IMR-90 (cell line): ENCODE results near the gene PPP2R5B. TPM values are rescaled to one million over a fixed set of nuclear protein-coding genes. Genes with fewer than 3 reads are reported as not detected.

Experiments used
- ATAC-seq: fragments of 200-7000 bp; cut with Tn5 transposase; 2 replicates; pipeline ENCODE4 v1.9.1; 2020; ENCODE audit warnings: low read depth, mild to moderate bottlenecking, moderate library complexity
- BruUV-seq: library from RNA; stranded (reverse); fragments of 400-500 nt; replicated peaks from 2 replicates; lab custom pipeline; 2021; lab: Mats Ljungman, UMichigan
- CTCF ChIA-PET: fragments of 300-600 bp; formaldehyde crosslinking; extraction: SDS; loops from one replicate; lab custom pipeline; 2021; ENCODE audit warnings: antibody characterized with exemption; lab: Yijun Ruan, JAX
- POLR2A ChIA-PET: fragments of 300-600 bp; sonication (Branson Sonifier 250); formaldehyde crosslinking; loops from one replicate; lab custom pipeline; 2022; ENCODE audit warnings: antibody characterized with exemption; ENCODE audit not compliant: unreplicated experiment; lab: Charles Lee
- DNase-seq: peaks from one replicate; pipeline ENCODE4 v3.0.0; 2013
- H2AFZ ChIP-seq: replicated peaks from 2 replicates; pipeline ENCODE3; 2013; ENCODE audit warnings: low read length, mild to moderate bottlenecking; ENCODE audit not compliant: poor library complexity
- H2AK5ac ChIP-seq: 2 replicates; pipeline ENCODE4 v1.6.1; 2013; ENCODE audit warnings: low read depth, low read length, inconsistent platforms
- H2AK9ac ChIP-seq: replicated peaks from 2 replicates; pipeline ENCODE3; 2013; ENCODE audit warnings: mild to moderate bottlenecking, low read depth, low read length, moderate library complexity; ENCODE audit not compliant: poor library complexity
- H2BK120ac ChIP-seq: 2 replicates; pipeline ENCODE4 v1.6.1; 2013; ENCODE audit warnings: low read depth, low read length, inconsistent platforms
- H2BK15ac ChIP-seq: 3 replicates; pipeline ENCODE4 v1.6.1; 2013; ENCODE audit warnings: low read depth, low read length, inconsistent platforms
- H2BK20ac ChIP-seq: 2 replicates; pipeline ENCODE4 v1.6.1; 2013; ENCODE audit warnings: low read depth, mild to moderate bottlenecking, inconsistent platforms, low read length, moderate library complexity
- H2BK5ac ChIP-seq: 2 replicates; pipeline ENCODE4 v1.6.1; 2013; ENCODE audit warnings: mild to moderate bottlenecking, low read depth, low read length, inconsistent platforms; ENCODE audit not compliant: poor library complexity, severe bottlenecking
- H3K14ac ChIP-seq: replicated peaks from 2 replicates; pipeline ENCODE4 v1.6.1; 2013; ENCODE audit warnings: low read depth, low read length, inconsistent platforms
- H3K18ac ChIP-seq: 2 replicates; pipeline ENCODE4 v1.6.1; 2013; ENCODE audit warnings: low read depth, low read length, control low read depth
- H3K23ac ChIP-seq: 2 replicates; pipeline ENCODE4 v1.6.1; 2013; ENCODE audit warnings: low read depth, low read length, inconsistent platforms
- H3K27ac ChIP-seq: 2 replicates; pipeline ENCODE4 v1.5.1; 2013; ENCODE audit warnings: mild to moderate bottlenecking, control low read depth, low read length; ENCODE audit not compliant: insufficient read depth
- H3K27me3 ChIP-seq: 2 replicates; pipeline ENCODE4 v1.6.1; 2013; ENCODE audit warnings: low read length; ENCODE audit not compliant: control insufficient read depth, insufficient read depth
- H3K36me3 ChIP-seq: 2 replicates; pipeline ENCODE4 v1.6.1; 2013; ENCODE audit warnings: low read length, mixed read lengths; ENCODE audit not compliant: control insufficient read depth, insufficient read depth
- H3K4ac ChIP-seq: 2 replicates; pipeline ENCODE4 v1.6.1; 2013; ENCODE audit warnings: low read depth, low read length, inconsistent platforms
- H3K4me1 ChIP-seq: 2 replicates; pipeline ENCODE4 v1.6.1; 2013; ENCODE audit warnings: low read length, mixed read lengths; ENCODE audit not compliant: control insufficient read depth, insufficient read depth
- H3K4me2 ChIP-seq: 2 replicates; pipeline ENCODE4 v1.6.1; 2013; ENCODE audit warnings: low read depth, mild to moderate bottlenecking, control low read depth, low read length, moderate library complexity
- H3K4me3 ChIP-seq: 2 replicates; pipeline ENCODE4 v1.5.1; 2013; ENCODE audit warnings: low read depth, mild to moderate bottlenecking, control low read depth, low read length, moderate library complexity; ENCODE audit not compliant: insufficient read depth
- H3K56ac ChIP-seq: 2 replicates; pipeline ENCODE4 v1.6.1; 2013; ENCODE audit warnings: low read length, inconsistent platforms; ENCODE audit not compliant: insufficient read depth; ENCODE audit errors: extremely low read depth
- H3K79me1 ChIP-seq, 2 experiments: 2 replicates each; pipeline ENCODE4 v1.6.1; 2013; ENCODE audit warnings: low read length in 2 of 2, inconsistent platforms in 1 of 2, low read depth in 1 of 2
- H3K9ac ChIP-seq: 2 replicates; pipeline ENCODE4 v1.6.1; 2013; ENCODE audit warnings: low read depth, low read length, control low read depth
- H3K9me1 ChIP-seq: 2 replicates; pipeline ENCODE4 v1.6.1; 2013; ENCODE audit warnings: low read length, inconsistent platforms; ENCODE audit not compliant: insufficient read depth
- H3K9me3 ChIP-seq: 2 replicates; pipeline ENCODE4 v1.6.1; 2013; ENCODE audit warnings: low read length; ENCODE audit not compliant: control insufficient read depth, insufficient read depth
- H4K20me1 ChIP-seq: 2 replicates; pipeline ENCODE4 v1.6.1; 2013; ENCODE audit warnings: low read length, inconsistent platforms; ENCODE audit not compliant: insufficient read depth
- H4K5ac ChIP-seq: 2 replicates; pipeline ENCODE4 v1.6.1; 2013; ENCODE audit warnings: mild to moderate bottlenecking, low read depth, low read length, control low read depth
- H4K8ac ChIP-seq, 2 experiments: 2 replicates each; pipeline ENCODE4 v1.6.1; 2013; ENCODE audit warnings: low read depth in 2 of 2, low read length in 2 of 2, control low read depth in 1 of 2, inconsistent platforms in 1 of 2
- H4K91ac ChIP-seq: 2 replicates; pipeline ENCODE4 v1.6.1; 2013; ENCODE audit warnings: low read depth, low read length, inconsistent platforms; ENCODE audit not compliant: insufficient read depth
- BHLHE40 ChIP-seq: fragments of 150-350 bp; IDR thresholded peaks from 2 replicates; pipeline ENCODE4 v1.6.1; 2016; ENCODE audit warnings: mild to moderate bottlenecking, low read depth, low read length
- CEBPB ChIP-seq: IDR thresholded peaks from 2 replicates; pipeline ENCODE4 v1.6.1; 2012; ENCODE audit warnings: low read depth, low read length, improper control_type of control experiment
- CHD1 ChIP-seq: IDR thresholded peaks from 2 replicates; pipeline ENCODE4 v1.6.1; 2012; ENCODE audit warnings: low read depth, low read length, improper control_type of control experiment
- CTCF ChIP-seq: conservative IDR thresholded peaks from 2 replicates; pipeline ENCODE4 v1.5.1; 2012; ENCODE audit warnings: mild to moderate bottlenecking, low read depth, low read length, improper control_type of control experiment
- FOS ChIP-seq: fragments of 150-350 bp; IDR thresholded peaks from 2 replicates; pipeline ENCODE4 v1.6.1; 2016; ENCODE audit warnings: low read depth, low read length
- MAFK ChIP-seq: IDR thresholded peaks from 2 replicates; pipeline ENCODE4 v1.6.1; 2012; ENCODE audit warnings: low read depth, low read length, improper control_type of control experiment
- MAZ ChIP-seq: IDR thresholded peaks from 2 replicates; pipeline ENCODE4 v1.6.1; 2012; ENCODE audit warnings: low read depth, mild to moderate bottlenecking, low read length, improper control_type of control experiment, moderate library complexity, borderline replicate concordance
- MXI1 ChIP-seq: IDR thresholded peaks from 2 replicates; pipeline ENCODE4 v1.6.1; 2012; ENCODE audit warnings: low read depth, mild to moderate bottlenecking, low read length, moderate library complexity, borderline replicate concordance
- NFE2L2 ChIP-seq: fragments of 150-350 bp; IDR thresholded peaks from 2 replicates; pipeline ENCODE4 v1.6.1; 2016; ENCODE audit warnings: low read depth, mild to moderate bottlenecking, low read length
- POLR2A ChIP-seq: IDR thresholded peaks from 2 replicates; pipeline ENCODE4 v1.6.1; 2012; ENCODE audit warnings: mild to moderate bottlenecking, low read depth, low read length
- RAD21 ChIP-seq: IDR thresholded peaks from 2 replicates; pipeline ENCODE4 v1.6.1; 2012; ENCODE audit warnings: low read length, improper control_type of control experiment
- RCOR1 ChIP-seq: IDR thresholded peaks from 2 replicates; pipeline ENCODE4 v1.6.1; 2012; ENCODE audit warnings: mild to moderate bottlenecking, low read length, improper control_type of control experiment; ENCODE audit not compliant: insufficient replicate concordance
- SMC3 ChIP-seq: fragments of 150-350 bp; IDR thresholded peaks from 2 replicates; pipeline ENCODE4 v1.6.1; 2016; ENCODE audit warnings: low read depth, mild to moderate bottlenecking, antibody characterized with exemption, low read length, moderate library complexity
- USF2 ChIP-seq: fragments of 150-350 bp; IDR thresholded peaks from 2 replicates; pipeline ENCODE4 v1.6.1; 2017; ENCODE audit warnings: mild to moderate bottlenecking, antibody characterized with exemption, low read length, low read depth
- WGBS, 2 experiments: methylation state at CpG; one replicate each; pipeline versions ENCODE4 v1.1.5 to v1.1.7; 2013; ENCODE audit warnings: missing lambda C conversion rate in 2 of 2; ENCODE audit not compliant: insufficient read length in 1 of 2; ENCODE audit errors: extremely low coverage in 2 of 2; 5-methylcytosine and 5-hydroxymethylcytosine counted together
- dilution Hi-C: fragments of 300-500 bp; cut with HindIII; formaldehyde crosslinking; loops from one replicate; pipeline ENCODE4 v1.14.3; 2018; ENCODE audit warnings: low sequenced_read_pairs; ENCODE audit not compliant: unreplicated experiment
- in situ Hi-C: fragments of 300-500 bp; cut with MboI; formaldehyde crosslinking; loops from 3 replicates; pipeline ENCODE4 v1.14.3; 2019; ENCODE audit warnings: low sequenced_read_pairs, inconsistent platforms, mixed read lengths
- intact Hi-C: fragments of 100-400 bp; cut with micrococcal nuclease; formaldehyde crosslinking; loops from 2 replicates; pipeline ENCODE4 v1.10.0; 2022
- polyA plus RNA-seq, 3 experiments: library from polyadenylated mRNA; depleted of rRNA; stranded (reverse); fragments of >200 nt; gene quantifications; 2 replicates each; pipeline ENCODE4 v1.2.3, GENCODE V29; 2012; ENCODE audit warnings: low replicate concordance in 1 of 3
- total RNA-seq: library from RNA; depleted of rRNA; stranded (reverse); fragments of >200 nt; gene quantifications from 2 replicates; pipeline ENCODE4 v1.2.3, GENCODE V29; 2012
- TF ChIP-seq, protein P1 (sequence below): fragments of 150-350 bp; IDR thresholded peaks from 2 replicates; pipeline ENCODE4 v1.6.1; 2016; ENCODE audit warnings: low read depth, mild to moderate bottlenecking, low read length, moderate library complexity, borderline replicate concordance

Gene PPP2R5B
- total and polyA plus RNA-seq, 2 of the 4 experiments (the other 2 are of a cell fraction): 6.5 to 23.6 TPM

DNA sequence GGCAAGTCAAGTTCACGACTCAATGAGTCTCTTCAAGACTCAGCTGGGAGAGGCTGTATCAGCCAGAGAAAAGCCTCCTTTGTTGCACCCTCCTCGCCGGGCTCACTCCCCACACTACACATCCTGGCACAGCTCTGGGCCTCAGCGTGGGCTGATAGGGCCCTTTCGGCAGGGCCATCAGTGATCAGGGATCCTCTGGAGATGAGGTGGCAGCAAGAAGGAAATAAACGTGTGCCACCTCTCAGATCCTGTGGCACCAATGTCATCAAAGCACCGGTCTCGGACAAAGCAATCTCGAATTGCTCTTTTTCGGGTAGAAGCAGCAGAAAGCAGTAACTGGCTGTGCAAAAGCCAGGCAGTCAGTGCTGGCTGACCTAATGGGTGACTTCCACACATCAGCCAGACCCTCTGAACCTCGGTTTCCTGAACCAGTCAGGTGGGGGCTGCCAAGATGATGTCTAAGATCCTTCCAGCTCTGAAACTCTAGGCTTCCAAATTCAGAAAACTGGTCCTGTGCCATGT, 48.2 kb upstream of the PPP2R5B start:
- POLR2A ChIA-PET: interaction anchor here (1.3 kb wide), 1 partner anchor 25 kb away, joined by 4 read pairs; no protein-coding TSS in a partner anchor
- in situ Hi-C loops: no loop called here
- TF ChIP-seq MAZ (no peak), CTCF (no peak), MAFK (no peak), BHLHE40 (no peak), FOS (no peak), USF2 (no peak), POLR2A (no peak; the same call in 1 of the 2 replicates), CHD1 (no peak), CEBPB (no peak), RCOR1 (no peak), RAD21 (no peak), MXI1 (no peak), NFE2L2 (no peak), SMC3 (no peak)
- TF ChIP-seq, protein P1, sequence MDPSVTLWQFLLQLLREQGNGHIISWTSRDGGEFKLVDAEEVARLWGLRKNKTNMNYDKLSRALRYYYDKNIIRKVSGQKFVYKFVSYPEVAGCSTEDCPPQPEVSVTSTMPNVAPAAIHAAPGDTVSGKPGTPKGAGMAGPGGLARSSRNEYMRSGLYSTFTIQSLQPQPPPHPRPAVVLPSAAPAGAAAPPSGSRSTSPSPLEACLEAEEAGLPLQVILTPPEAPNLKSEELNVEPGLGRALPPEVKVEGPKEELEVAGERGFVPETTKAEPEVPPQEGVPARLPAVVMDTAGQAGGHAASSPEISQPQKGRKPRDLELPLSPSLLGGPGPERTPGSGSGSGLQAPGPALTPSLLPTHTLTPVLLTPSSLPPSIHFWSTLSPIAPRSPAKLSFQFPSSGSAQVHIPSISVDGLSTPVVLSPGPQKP: no peak

More for the DNA sequence above, 48.2 kb upstream of the PPP2R5B start:
- Histone ChIP-seq H3K4me1 (peaks cover 21% of the 10 kb centered on the region), H3K18ac (peak overlapping the region; percentile 40; the same call in 1 of the 2 replicates), H2BK20ac (no peak overlapping the region), H3K79me1 (peaks cover 13 to 57% of the 10 kb centered on the region in 2 experiments; a peak in 3 of 4 replicates), H3K9me1 (peaks cover 25% of the 10 kb centered on the region), H3K9ac (peak overlapping the region; percentile 94), H3K56ac (peak overlapping the region; percentile 88; the same call in 1 of the 2 replicates), H4K8ac (peak overlapping the region; percentile 20 to 74; a peak in 2 of 4 replicates), H2AK9ac (peak overlapping the region; percentile 99), H2AK5ac (peak overlapping the region; percentile 83), H4K5ac (0 out of 2 replicates have a peak overlapping the region, but pooled peaks have one; percentile 8), H2BK5ac (peak overlapping the region; percentile 90), H3K23ac (peak overlapping the region; percentile 61), H3K4ac (peak overlapping the region; percentile 96), H2AFZ (peak overlapping the region; percentile 46), H3K27ac (peak overlapping the region; percentile 84), H2BK15ac (peak overlapping the region; percentile 9; the same call in 1 of the 3 replicates), H3K27me3 (no peaks in the 10 kb centered on the region), H3K14ac (peak overlapping the region; percentile 76), H3K4me3 (peak overlapping the region; percentile 95), H4K91ac (peak overlapping the region; percentile 84), H3K9me3 (no peaks in the 10 kb centered on the region), H4K20me1 (peaks cover 56% of the 10 kb centered on the region), H3K4me2 (peak overlapping the region; percentile 90), H2BK120ac (peak overlapping the region; percentile 80), H3K36me3 (peaks cover 31% of the 10 kb centered on the region)
- WGBS, 2 experiments: 70% methylated on average over 6 of the region's 11 CpGs; no CpG with 5 or more reads in 1 of the 2 experiments
- ATAC-seq (no peak), DNase-seq (no peak)
- CTCF ChIA-PET: interaction anchor here (1.2 to 2.7 kb wide), 2 partner anchors 11 to 12 kb away, joined by 3 to 11 read pairs; no protein-coding TSS in a partner anchor
- no TSS peak for BruUV-seq
- intact Hi-C loops (no loop called here), dilution Hi-C loops (no loop called here)
